H1 (cell line): Measurements from ENCODE around the gene ASZ1. TPM values are rescaled to one million over a fixed set of nuclear protein-coding genes. Genes with fewer than 3 reads are reported as not detected.

Experiments used
- CTCF ChIA-PET: fragments of 300-600 bp; sonication (Branson Sonifier 250); formaldehyde crosslinking; loops from one replicate; lab custom pipeline; 2021; ENCODE audit not compliant: partially characterized antibody; lab: Charles Lee
- POLR2A ChIA-PET: fragments of 300-600 bp; sonication (Branson Sonifier 250); formaldehyde crosslinking; loops from one replicate; lab custom pipeline; 2021; ENCODE audit warnings: inconsistent platforms; ENCODE audit not compliant: partially characterized antibody; lab: Charles Lee
- DNase-seq, 2 experiments: peaks; one replicate each; pipeline versions ENCODE4 v3.0.0 to v3.0.0-alpha.2; 2010 to 2022; ENCODE audit warnings: low spot score in 2 of 2, low read depth in 1 of 2, mixed read lengths in 1 of 2
- FAIRE-seq: peaks from 2 replicates; lab custom pipeline; 2011; peaks lifted over from hg19 to GRCh38; lab: Jason Lieb, UNC
- H2AFZ ChIP-seq: 2 replicates; pipeline ENCODE4 v1.8.1; 2012; ENCODE audit warnings: low read length, inconsistent platforms
- H2AK5ac ChIP-seq: 2 replicates; pipeline ENCODE4 v1.6.1; 2013; ENCODE audit warnings: low read depth, low read length
- H2BK120ac ChIP-seq: replicated peaks from 2 replicates; pipeline ENCODE3; 2013; ENCODE audit warnings: low read depth, low read length, inconsistent platforms
- H2BK12ac ChIP-seq: 2 replicates; pipeline ENCODE4 v1.6.1; 2013; ENCODE audit warnings: low read depth, low read length
- H2BK15ac ChIP-seq: 2 replicates; pipeline ENCODE4 v1.6.1; 2013; ENCODE audit warnings: low read length
- H2BK20ac ChIP-seq: 2 replicates; pipeline ENCODE4 v1.6.1; 2013; ENCODE audit warnings: low read length
- H2BK5ac ChIP-seq: 2 replicates; pipeline ENCODE4 v1.6.1; 2013; ENCODE audit warnings: low read depth, low read length
- H3K14ac ChIP-seq: 2 replicates; pipeline ENCODE4 v1.6.1; 2013; ENCODE audit warnings: inconsistent platforms; ENCODE audit not compliant: insufficient read length
- H3K18ac ChIP-seq: 2 replicates; pipeline ENCODE4 v1.6.1; 2013; ENCODE audit warnings: low read length; ENCODE audit errors: extremely low read depth
- H3K23ac ChIP-seq: 2 replicates; pipeline ENCODE4 v1.6.1; 2013; ENCODE audit warnings: inconsistent platforms; ENCODE audit not compliant: insufficient read length
- H3K23me2 ChIP-seq: 2 replicates; pipeline ENCODE4 v1.6.1; 2013; ENCODE audit warnings: low read depth, low read length
- H3K27ac ChIP-seq: 2 replicates; pipeline ENCODE4 v1.6.1; 2011; ENCODE audit warnings: low read depth, low read length, inconsistent platforms
- H3K27me3 ChIP-seq, 4 experiments: replicated peaks in 1 of 4; 1 replicate in 1 of 4; 2 replicates in 3 of 4; pipeline versions ENCODE4 v1.6.1 to v1.8.1; 2011 to 2013; ENCODE audit warnings: low read length in 3 of 4, mild to moderate bottlenecking in 3 of 4, inconsistent platforms in 2 of 4, mixed read lengths in 2 of 4, moderate library complexity in 1 of 4; ENCODE audit not compliant: control insufficient read depth in 3 of 4, insufficient read depth in 3 of 4; ENCODE audit errors: extremely low read depth in 1 of 4
- H3K36me3 ChIP-seq, 4 experiments: 2 replicates each; pipeline versions ENCODE4 v1.6.1 to v1.8.1; 2011 to 2013; ENCODE audit warnings: mild to moderate bottlenecking in 4 of 4, low read length in 3 of 4, moderate library complexity in 2 of 4, control low read depth in 1 of 4, inconsistent platforms in 1 of 4; ENCODE audit not compliant: insufficient read depth in 4 of 4, control insufficient read depth in 2 of 4
- H3K4ac ChIP-seq: replicated peaks from 2 replicates; pipeline ENCODE3; 2013; ENCODE audit warnings: low read length, low read depth, mixed read lengths, inconsistent platforms; ENCODE audit not compliant: insufficient read length
- H3K4me1 ChIP-seq, 4 experiments: replicated peaks in 1 of 4; 1 replicate in 1 of 4; 2 replicates in 3 of 4; pipeline versions ENCODE4 v1.6.1 to v1.8.1; 2011 to 2013; ENCODE audit warnings: low read length in 3 of 4, inconsistent platforms in 2 of 4, mixed read lengths in 1 of 4; ENCODE audit not compliant: insufficient read depth in 4 of 4, control insufficient read depth in 3 of 4
- H3K4me2 ChIP-seq, 2 experiments: 2 replicates each; pipeline versions ENCODE4 v1.6.1 to v1.8.1; 2011 to 2013; ENCODE audit warnings: low read depth in 2 of 2, low read length in 2 of 2, control low read depth in 1 of 2, inconsistent platforms in 1 of 2, mild to moderate bottlenecking in 1 of 2; ENCODE audit not compliant: insufficient read depth in 1 of 2
- H3K4me3 ChIP-seq, 4 experiments: fragments of 200-600, 300-600 bp in 1 of 4; sonication (generic), shearing (Covaris generic), sonication (Bioruptor Twin) in 1 of 4; 2 replicates each; pipeline versions ENCODE4 v1.5.1 to v1.8.1; 2011 to 2016; ENCODE audit warnings: low read length in 4 of 4, low read depth in 3 of 4, control low read depth in 2 of 4, inconsistent platforms in 2 of 4, mild to moderate bottlenecking in 2 of 4, mixed read lengths in 1 of 4, moderate library complexity in 1 of 4; ENCODE audit not compliant: insufficient read depth in 2 of 4; ENCODE audit errors: extremely low read depth in 1 of 4
- H3K56ac ChIP-seq: replicated peaks from 2 replicates; pipeline ENCODE3; 2013; ENCODE audit warnings: low read depth, mild to moderate bottlenecking, mixed read lengths, low read length, inconsistent platforms; ENCODE audit not compliant: insufficient read length
- H3K79me1 ChIP-seq: 2 replicates; pipeline ENCODE4 v1.6.1; 2013; ENCODE audit warnings: low read depth, low read length, control low read depth
- H3K79me2 ChIP-seq, 2 experiments: 2 replicates each; pipeline versions ENCODE4 v1.6.1 to v1.8.1; 2012 to 2013; ENCODE audit warnings: low read length in 2 of 2, mild to moderate bottlenecking in 2 of 2, inconsistent platforms in 1 of 2; ENCODE audit not compliant: insufficient read depth in 2 of 2, control insufficient read depth in 1 of 2
- H3K9ac ChIP-seq, 4 experiments: replicated peaks in 1 of 4; 1 replicate in 1 of 4; 2 replicates in 3 of 4; pipeline versions ENCODE4 v1.6.1 to v1.8.1; 2011 to 2013; ENCODE audit warnings: low read depth in 3 of 4, low read length in 3 of 4, control low read depth in 2 of 4, mild to moderate bottlenecking in 2 of 4, moderate library complexity in 2 of 4, inconsistent platforms in 1 of 4; ENCODE audit errors: extremely low read depth in 1 of 4
- H3K9me3 ChIP-seq, 2 experiments: 2 replicates each; pipeline versions ENCODE4 v1.6.1 to v1.8.1; 2012 to 2013; ENCODE audit warnings: mild to moderate bottlenecking in 2 of 2, moderate library complexity in 2 of 2, control low read depth in 1 of 2, inconsistent platforms in 1 of 2, low read depth in 1 of 2, low read length in 1 of 2, mixed read lengths in 1 of 2; ENCODE audit not compliant: insufficient read depth in 2 of 2
- H4K20me1 ChIP-seq, 2 experiments: replicated peaks in 1 of 2; 2 replicates each; pipeline versions ENCODE3 to v1.8.1; 2011 to 2013; ENCODE audit warnings: inconsistent platforms in 2 of 2, low read length in 2 of 2, mild to moderate bottlenecking in 1 of 2; ENCODE audit not compliant: insufficient read depth in 2 of 2, control insufficient read depth in 1 of 2
- H4K5ac ChIP-seq: 2 replicates; pipeline ENCODE4 v1.6.1; 2013; ENCODE audit warnings: low read length, low read depth, mixed read lengths, inconsistent platforms; ENCODE audit not compliant: insufficient read length
- H4K8ac ChIP-seq: 2 replicates; pipeline ENCODE4 v1.8.0; 2013; ENCODE audit warnings: mild to moderate bottlenecking, moderate library complexity, low read length, inconsistent platforms; ENCODE audit not compliant: insufficient read depth; ENCODE audit errors: extremely low read depth
- H4K91ac ChIP-seq: replicated peaks from 2 replicates; pipeline ENCODE3; 2013; ENCODE audit warnings: low read length, mixed read lengths, inconsistent platforms; ENCODE audit not compliant: insufficient read length
- BCL11A ChIP-seq, 2 experiments: IDR thresholded peaks; one replicate each; pipeline ENCODE4 v1.6.1; 2011; ENCODE audit warnings: low read depth in 2 of 2, low read length in 2 of 2, mild to moderate bottlenecking in 2 of 2
- BRCA1 ChIP-seq: IDR thresholded peaks from 2 replicates; pipeline ENCODE4 v1.6.1; 2012; ENCODE audit warnings: low read depth, low read length, improper control_type of control experiment
- CEBPB ChIP-seq: IDR thresholded peaks from 2 replicates; pipeline ENCODE4 v1.6.1; 2012; ENCODE audit warnings: low read depth, low read length
- CHD1 ChIP-seq: IDR thresholded peaks from 2 replicates; pipeline ENCODE4 v1.6.1; 2012; ENCODE audit warnings: low read depth, low read length, improper control_type of control experiment
- HDAC2 ChIP-seq, 2 experiments: fragments of 300-600 bp in 1 of 2; sonication (generic) in 1 of 2; IDR thresholded peaks; 2 replicates each; pipeline ENCODE4 v1.6.1; 2011 to 2012; ENCODE audit warnings: low read depth in 2 of 2, low read length in 2 of 2, mild to moderate bottlenecking in 2 of 2, moderate library complexity in 2 of 2, borderline replicate concordance in 1 of 2, inconsistent platforms in 1 of 2
- POLR2A ChIP-seq, 2 experiments: IDR thresholded peaks; 1 replicate in 1 of 2; 2 replicates in 1 of 2; pipeline ENCODE4 v1.6.1; 2011; ENCODE audit warnings: low read depth in 2 of 2, low read length in 2 of 2, mild to moderate bottlenecking in 2 of 2; ENCODE audit errors: control extremely low read depth in 1 of 2
- RAD21 ChIP-seq, 2 experiments: IDR thresholded peaks in 1 of 2; conservative IDR thresholded peaks in 1 of 2; 2 replicates each; pipeline ENCODE4 v1.6.1; 2011; ENCODE audit warnings: low read depth in 2 of 2, low read length in 2 of 2, improper control_type of control experiment in 1 of 2, inconsistent platforms in 1 of 2, mild to moderate bottlenecking in 1 of 2, moderate library complexity in 1 of 2
- RBBP5 ChIP-seq: IDR thresholded peaks from 2 replicates; pipeline ENCODE4 v1.7.1; 2012; ENCODE audit warnings: low read depth, mild to moderate bottlenecking, inconsistent platforms, low read length, moderate library complexity, borderline replicate concordance
- RFX5 ChIP-seq: IDR thresholded peaks from 2 replicates; pipeline ENCODE4 v1.6.1; 2011; ENCODE audit warnings: low read depth, low read length, improper control_type of control experiment, borderline replicate concordance
- SAP30 ChIP-seq: fragments of 300-600 bp; sonication (generic); IDR thresholded peaks from 2 replicates; pipeline ENCODE4 v1.7.1; 2012; ENCODE audit warnings: low read length, moderate library complexity, mild to moderate bottlenecking, inconsistent platforms; ENCODE audit not compliant: insufficient read depth, insufficient replicate concordance
- SUZ12 ChIP-seq: fragments of 200-600 bp; sonication (generic); IDR thresholded peaks from 2 replicates; pipeline ENCODE4 v1.6.1; 2012; ENCODE audit warnings: mild to moderate bottlenecking, inconsistent platforms, low read length, moderate library complexity, mixed read lengths
- polyA plus RNA-seq, 7 experiments: library from polyadenylated mRNA; depleted of rRNA in 3 of 7; stranded (reverse) in 5 of 7; unstranded in 2 of 7; fragments of >200 nt in 5 of 7; fragments of 200-250 nt in 2 of 7; gene quantifications; 1 replicate in 5 of 7; 2 replicates in 1 of 7; 4 replicates in 1 of 7; pipeline versions ENCODE4 v1.2.1 to v1.2.3, GENCODE V29; 2011 to 2013; ENCODE audit warnings: missing spikeins in 2 of 7, mixed read lengths in 2 of 7
- total RNA-seq: library from RNA; stranded (reverse); fragmentation: NEBNext Ultra II Directional; extraction: Animal tissue kit (Norgen Biotek cat#: 25700); gene quantifications from 2 replicates; pipeline ENCODE4 v1.2.1, GENCODE V29; 2021
- TF ChIP-seq, protein P1 (sequence below): IDR thresholded peaks from 2 replicates; pipeline ENCODE4 v1.6.1; 2012; ENCODE audit warnings: inconsistent platforms
- TF ChIP-seq, protein P2 (sequence below): IDR thresholded peaks from 2 replicates; pipeline ENCODE4 v1.6.1; 2012; ENCODE audit warnings: low read length, inconsistent platforms

The ASZ1 gene
- total and polyA plus RNA-seq, 2 of the 8 experiments (the other 6 are each of a cell fraction or from before 2014, with no cell fraction given), result not detected

- Histone ChIP-seq H3K23me2 (no peaks in the 10 kb centered on the region), H4K5ac (no peak overlapping the region), H3K4me3 (no peak overlapping the region), H3K56ac (no peak overlapping the region), H3K9ac (no peak overlapping the region), H2AFZ (no peak overlapping the region), H3K27ac (no peak overlapping the region), H2BK20ac (no peak overlapping the region), H4K91ac (no peak overlapping the region), H4K8ac (no peak overlapping the region), H3K9me3 (no peaks in the 10 kb centered on the region), H3K27me3 (no peaks in the 10 kb centered on the region), H3K36me3 (no peaks in the 10 kb centered on the region), H2BK15ac (no peak overlapping the region), H3K4me1 (peaks cover 0 to 2% (median 0%) of the 10 kb centered on the region in 4 experiments; a peak in 3 of 7 replicates), H2BK5ac (no peak overlapping the region), H3K23ac (no peak overlapping the region), H2BK120ac (no peak overlapping the region), H3K79me1 (no peaks in the 10 kb centered on the region), H3K4ac (no peak overlapping the region), H4K20me1 (no peaks in the 10 kb centered on the region), H2BK12ac (no peak overlapping the region), H3K18ac (no peak overlapping the region), H3K14ac (no peak overlapping the region), H3K79me2 (no peaks in the 10 kb centered on the region), H3K4me2 (no peak overlapping the region), H2AK5ac (no peak overlapping the region)
- ChIA-PET CTCF (interaction anchor here (0.7 to 0.8 kb wide), 2 partner anchors 71 to 251 kb away, joined by 3 read pairs; no protein-coding TSS in a partner anchor), POLR2A (no interaction called here)
- FAIRE-seq (no peak), DNase-seq (no peak)
- TF ChIP-seq, protein P1, sequence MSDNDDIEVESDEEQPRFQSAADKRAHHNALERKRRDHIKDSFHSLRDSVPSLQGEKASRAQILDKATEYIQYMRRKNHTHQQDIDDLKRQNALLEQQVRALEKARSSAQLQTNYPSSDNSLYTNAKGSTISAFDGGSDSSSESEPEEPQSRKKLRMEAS, result no peak
- no peak for TF ChIP-seq HDAC2 (IDR thresholded peaks at IDR 0.05; ENCODE audit: borderline replicate concordance in 1 of 2, low read depth in 2 of 2, low read length in 2 of 2)
- TF ChIP-seq BCL11A (IDR thresholded peaks at IDR 0.05; ENCODE audit: low read depth in 2 of 2, low read length in 2 of 2), result no peak
- TF ChIP-seq SAP30, result no peak
- no peak for TF ChIP-seq RBBP5
- no peak for TF ChIP-seq RFX5
- no peak for TF ChIP-seq CHD1
- no peak for TF ChIP-seq POLR2A (IDR thresholded peaks at IDR 0.05; ENCODE audit: control extremely low read depth in 1 of 2, low read depth in 2 of 2, low read length in 2 of 2)
- no peak for TF ChIP-seq CEBPB
- TF ChIP-seq SUZ12, result no peak
- TF ChIP-seq, protein P2, sequence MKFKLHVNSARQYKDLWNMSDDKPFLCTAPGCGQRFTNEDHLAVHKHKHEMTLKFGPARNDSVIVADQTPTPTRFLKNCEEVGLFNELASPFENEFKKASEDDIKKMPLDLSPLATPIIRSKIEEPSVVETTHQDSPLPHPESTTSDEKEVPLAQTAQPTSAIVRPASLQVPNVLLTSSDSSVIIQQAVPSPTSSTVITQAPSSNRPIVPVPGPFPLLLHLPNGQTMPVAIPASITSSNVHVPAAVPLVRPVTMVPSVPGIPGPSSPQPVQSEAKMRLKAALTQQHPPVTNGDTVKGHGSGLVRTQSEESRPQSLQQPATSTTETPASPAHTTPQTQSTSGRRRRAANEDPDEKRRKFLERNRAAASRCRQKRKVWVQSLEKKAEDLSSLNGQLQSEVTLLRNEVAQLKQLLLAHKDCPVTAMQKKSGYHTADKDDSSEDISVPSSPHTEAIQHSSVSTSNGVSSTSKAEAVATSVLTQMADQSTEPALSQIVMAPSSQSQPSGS, result no peak
- TF ChIP-seq BRCA1, result no peak
- no peak for TF ChIP-seq RAD21 (IDR thresholded peaks at IDR 0.05 in 1 of 2, conservative IDR thresholded peaks at IDR 0.05 in 1 of 2; ENCODE audit: low read depth in 2 of 2, low read length in 2 of 2)
Observed at GRCh38 chr7:117472335-117472734, 45.0 kb upstream of the ASZ1 start.
